Common myeloid progenitor, CD34-positive (primary cell): Measurements from ENCODE around the gene ATP8B2.
A peak's percentile ranks its signal among the peaks of the same experiment; 100 is the strongest.

Experiments
- CTCF ChIA-PET: fragments of 350-600 bp; sonication (Branson Sonifier 250); formaldehyde crosslinking; loops from one replicate; lab custom pipeline; 2021; ENCODE audit warnings: antibody characterized with exemption; lab: Charles Lee
- POLR2A ChIA-PET: fragments of 350-600 bp; sonication (Branson Sonifier 250); formaldehyde crosslinking; loops from one replicate; lab custom pipeline; 2021; ENCODE audit warnings: antibody characterized with exemption; lab: Charles Lee
- DNase-seq, 3 donors: peaks; one replicate each; pipeline versions ENCODE4 v3.0.0 to v3.0.0-alpha.2; 2013
- H3K27ac ChIP-seq, 2 experiments: 1 replicate in 1 of 2; 2 replicates in 1 of 2; pipeline ENCODE4 v1.7.0; 2013; ENCODE audit warnings: inconsistent platforms in 2 of 2, low read length in 2 of 2, mild to moderate bottlenecking in 2 of 2, low read depth in 1 of 2, moderate library complexity in 1 of 2; ENCODE audit not compliant: severe bottlenecking in 2 of 2, insufficient read depth in 1 of 2, poor library complexity in 1 of 2
- H3K27me3 ChIP-seq, 5 experiments: replicated peaks in 2 of 5; 1 replicate in 3 of 5; 2 replicates in 2 of 5; pipeline versions ENCODE4 v1.6.1 to v1.7.0; 2013; ENCODE audit warnings: low read length in 4 of 5, mild to moderate bottlenecking in 2 of 5, moderate library complexity in 2 of 5, inconsistent platforms in 1 of 5; ENCODE audit not compliant: insufficient read depth in 5 of 5, control insufficient read depth in 4 of 5
- H3K36me3 ChIP-seq, 4 experiments: 1 replicate in 2 of 4; 2 replicates in 2 of 4; pipeline versions ENCODE4 v1.6.1 to v1.7.0; 2013; ENCODE audit warnings: low read length in 3 of 4, control low read depth in 1 of 4, mild to moderate bottlenecking in 1 of 4; ENCODE audit not compliant: control insufficient read depth in 4 of 4, insufficient read depth in 4 of 4
- H3K4me1 ChIP-seq, 4 experiments: 1 replicate in 3 of 4; 2 replicates in 1 of 4; pipeline versions ENCODE4 v1.6.1 to v1.7.1; 2013; ENCODE audit warnings: low read length in 3 of 4, mild to moderate bottlenecking in 3 of 4, control low read depth in 1 of 4, inconsistent platforms in 1 of 4, moderate library complexity in 1 of 4; ENCODE audit not compliant: control insufficient read depth in 4 of 4, insufficient read depth in 4 of 4; ENCODE audit errors: control extremely low read depth in 1 of 4
- H3K4me3 ChIP-seq, 7 experiments: 1 replicate in 4 of 7; 2 replicates in 3 of 7; pipeline versions ENCODE4 v1.5.1 to v1.7.0; 2013; ENCODE audit warnings: mild to moderate bottlenecking in 7 of 7, low read length in 6 of 7, moderate library complexity in 6 of 7, inconsistent platforms in 2 of 7, low read depth in 2 of 7, control low read depth in 1 of 7; ENCODE audit not compliant: insufficient read depth in 4 of 7, control insufficient read depth in 1 of 7; ENCODE audit errors: extremely low read depth in 1 of 7
- H3K9me3 ChIP-seq, 5 experiments: 1 replicate in 4 of 5; 2 replicates in 1 of 5; pipeline versions ENCODE4 v1.6.1 to v1.7.1; 2013; ENCODE audit warnings: low read length in 4 of 5, mild to moderate bottlenecking in 2 of 5, inconsistent platforms in 1 of 5, low read depth in 1 of 5, moderate library complexity in 1 of 5; ENCODE audit not compliant: control insufficient read depth in 4 of 5, insufficient read depth in 2 of 5; ENCODE audit errors: control extremely low read depth in 1 of 5
- WGBS: methylation state at CpG from one replicate; pipeline ENCODE4 v1.1.5; 2013; ENCODE audit not compliant: insufficient coverage; 5-methylcytosine and 5-hydroxymethylcytosine counted together

The ATP8B2 gene

DNA sequence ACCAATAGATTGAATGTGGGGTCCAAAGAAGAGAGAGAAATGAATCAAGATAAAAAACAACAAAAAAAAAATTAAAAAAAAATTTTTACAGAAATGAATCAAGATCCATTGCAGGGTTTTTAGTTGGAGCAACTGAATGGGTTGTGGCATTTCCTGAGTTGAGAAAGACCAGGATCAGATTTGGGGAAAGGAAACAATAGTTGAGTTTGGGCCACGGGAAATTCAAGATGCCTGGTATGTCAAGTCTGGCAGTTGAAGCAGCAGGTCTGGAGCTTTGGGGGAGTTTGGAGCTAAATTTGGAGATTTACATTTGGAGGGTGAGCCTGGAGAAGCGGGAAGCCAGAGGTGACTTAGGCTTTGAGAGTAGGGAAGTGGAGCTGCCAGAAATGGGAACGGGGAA lies 22.6 kb downstream of the ATP8B2 start:
- Histone ChIP-seq H3K36me3 (peaks cover 8 to 67% (median 53%) of the 10 kb centered on the region in 4 experiments), H3K27ac (no peak overlapping the region), H3K4me3 (no peak overlapping the region), H3K9me3 (no peaks in the 10 kb centered on the region), H3K27me3 (no peaks in the 10 kb centered on the region), H3K4me1 (peaks cover 0 to 21% (median 17%) of the 10 kb centered on the region in 4 experiments)
- WGBS = 100% methylated on average over 2 of the region's 3 CpGs
- no peak for DNase-seq
- POLR2A ChIA-PET = no interaction called here
- CTCF ChIA-PET = interaction anchor here (1.1 to 21.5 kb wide), 5 partner anchors 18 to 132 kb away, joined by 3 to 429 read pairs (median 4); partner anchors contain the start of genes AQP10 and ATP8B2

DNA sequence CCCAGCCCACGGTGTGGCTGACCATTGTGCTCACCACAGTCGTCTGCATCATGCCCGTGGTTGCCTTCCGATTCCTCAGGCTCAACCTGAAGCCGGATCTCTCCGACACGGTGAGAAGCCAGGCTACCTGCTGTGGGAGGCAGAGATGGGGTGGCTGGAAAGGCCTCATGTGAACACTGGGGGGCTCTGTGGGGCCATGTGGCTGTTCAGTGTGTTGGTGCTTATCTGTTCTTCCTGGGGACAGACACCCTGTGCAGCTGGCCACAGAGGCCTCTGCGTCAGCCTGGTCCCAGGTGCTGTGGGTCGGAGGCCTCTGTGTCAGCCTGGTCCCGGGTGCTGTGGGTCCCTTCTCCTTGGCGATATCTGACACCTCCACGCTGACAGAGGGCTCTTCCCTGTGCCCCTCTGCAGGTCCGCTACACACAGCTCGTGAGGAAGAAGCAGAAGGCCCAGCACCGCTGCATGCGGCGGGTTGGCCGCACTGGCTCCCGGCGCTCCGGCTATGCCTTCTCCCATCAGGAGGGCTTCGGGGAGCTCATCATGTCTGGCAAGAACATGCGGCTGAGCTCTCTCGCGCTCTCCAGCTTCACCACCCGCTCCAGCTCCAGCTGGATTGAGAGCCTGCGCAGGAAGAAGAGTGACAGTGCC lies 23.2 kb downstream of the ATP8B2 start:
- DNase-seq = no peak
- H3K4me3 ChIP-seq = no peak overlapping the region
- no peak overlapping the region for H3K27ac ChIP-seq
- peaks cover 0 to 23% (median 21%) of the 10 kb centered on the region in 4 experiments for H3K4me1 ChIP-seq
- 98% methylated on average over 26 of the region's 27 CpGs for WGBS
- H3K36me3 ChIP-seq = peaks cover 8 to 61% (median 50%) of the 10 kb centered on the region in 4 experiments
- ChIA-PET CTCF (interaction anchor here (0.9 to 21.5 kb wide), 4 partner anchors 19 to 132 kb away, joined by 3 to 429 read pairs (median 6); partner anchors contain the start of genes AQP10 and ATP8B2), POLR2A (no interaction called here)
- H3K27me3 ChIP-seq = no peaks in the 10 kb centered on the region
- H3K9me3 ChIP-seq = no peaks in the 10 kb centered on the region

DNA sequence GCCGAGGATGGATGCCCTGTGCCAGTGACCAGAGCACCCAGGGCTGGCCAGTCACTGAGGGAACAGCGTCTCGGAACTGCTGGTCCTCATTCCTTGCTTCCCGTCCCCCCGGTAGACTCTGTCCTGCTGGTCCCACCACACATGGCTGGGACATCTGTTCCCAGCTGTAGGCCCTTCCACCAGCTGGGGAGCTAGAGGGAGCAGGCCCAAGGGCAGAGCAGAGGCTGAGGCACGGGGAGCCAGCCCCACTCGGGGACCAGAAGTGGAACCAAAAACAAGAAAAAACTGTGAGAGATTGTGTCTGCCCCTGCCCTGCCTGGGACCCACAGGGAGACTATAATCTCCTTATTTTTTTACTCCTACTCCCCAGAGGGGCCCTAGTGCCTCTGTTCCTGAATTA lies 23.8 kb downstream of the ATP8B2 start:
- ChIA-PET CTCF (interaction anchor here (0.9 to 21.5 kb wide), 4 partner anchors 20 to 131 kb away, joined by 3 to 429 read pairs (median 6); partner anchors contain the start of genes AQP10 and ATP8B2), POLR2A (no interaction called here)
- H3K36me3 ChIP-seq = peaks cover 5 to 56% (median 45%) of the 10 kb centered on the region in 4 experiments
- peaks cover 0 to 27% (median 26%) of the 10 kb centered on the region in 4 experiments for H3K4me1 ChIP-seq
- H3K9me3 ChIP-seq = no peaks in the 10 kb centered on the region
- DNase-seq = no peak
- WGBS = 91% methylated on average over 4 of the region's 7 CpGs
- H3K4me3 ChIP-seq = no peak overlapping the region
- no peak overlapping the region for H3K27ac ChIP-seq
- H3K27me3 ChIP-seq = no peaks in the 10 kb centered on the region

DNA sequence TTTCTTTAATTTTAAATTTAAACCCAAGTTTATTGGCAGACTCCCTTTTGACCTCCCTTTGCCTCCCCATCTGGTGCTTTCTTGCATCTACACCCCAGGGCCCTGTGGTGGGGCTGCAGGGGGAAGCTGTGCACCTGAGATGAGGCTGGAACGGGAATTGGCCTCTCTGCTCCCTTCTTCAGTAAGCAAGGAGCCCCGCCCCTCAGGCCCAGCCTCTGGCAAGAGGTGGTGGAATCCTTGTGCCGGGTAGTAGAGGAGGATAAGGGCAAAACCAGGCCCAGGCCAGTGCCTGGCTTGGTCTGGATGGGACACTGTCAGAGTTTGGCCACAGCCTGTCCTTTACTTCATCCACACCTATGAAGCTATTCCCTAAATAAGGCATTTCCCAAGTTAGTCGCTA lies 25.1 kb downstream of the ATP8B2 start:
- ChIA-PET CTCF (interaction anchor here (0.6 to 21.5 kb wide), 7 partner anchors 8 to 197 kb away, joined by 3 to 429 read pairs (median 4); partner anchors contain the start of genes AQP10 and ATP8B2), POLR2A (no interaction called here)
- Histone ChIP-seq H3K27ac (no peak overlapping the region), H3K4me3 (no peak overlapping the region), H3K4me1 (peaks cover 0 to 33% (median 27%) of the 10 kb centered on the region in 4 experiments), H3K9me3 (no peaks in the 10 kb centered on the region), H3K36me3 (peaks cover 4 to 43% (median 35%) of the 10 kb centered on the region in 4 experiments), H3K27me3 (no peaks in the 10 kb centered on the region)
- 100% methylated on average over 3 of the region's 4 CpGs for WGBS
- DNase-seq = no peak

DNA sequence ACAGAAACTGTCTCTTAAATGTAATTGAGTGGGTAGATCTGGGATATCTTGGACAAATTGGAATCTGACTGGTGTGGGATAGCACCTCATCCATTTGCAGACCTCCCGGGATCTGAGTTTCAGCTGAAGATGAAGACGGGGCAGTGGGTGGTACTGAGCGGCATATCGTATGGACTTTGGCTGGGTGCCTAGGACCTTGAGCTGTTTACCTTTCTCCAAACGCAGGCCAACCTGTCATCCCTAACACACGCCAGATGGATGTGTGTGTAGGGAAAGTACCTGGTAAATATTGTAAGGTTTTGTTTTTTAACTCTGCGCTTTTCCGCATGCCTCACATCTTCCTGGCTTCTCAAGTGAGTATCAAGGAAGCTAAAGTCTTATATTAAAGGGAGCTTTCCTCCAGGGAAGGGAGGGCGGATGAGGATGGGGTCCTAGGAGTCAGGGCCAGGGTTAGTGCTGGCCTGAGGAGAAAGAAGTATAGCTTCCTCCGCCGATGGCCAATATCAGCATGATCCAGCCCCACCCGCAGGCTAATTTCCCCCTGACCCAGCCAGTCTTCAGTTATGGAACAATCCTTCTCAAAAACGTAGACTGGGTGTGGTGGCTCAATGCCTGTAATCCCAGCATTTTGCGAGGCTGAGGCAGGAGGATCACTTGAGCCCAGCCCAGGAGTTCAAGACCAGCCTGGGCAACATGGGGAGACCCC lies 26.2 kb downstream of the ATP8B2 start:
- peaks cover 4 to 32% (median 24%) of the 10 kb centered on the region in 4 experiments for H3K36me3 ChIP-seq
- no peaks in the 10 kb centered on the region for H3K9me3 ChIP-seq
- no peak overlapping the region for H3K4me3 ChIP-seq
- ChIA-PET CTCF (interaction anchor here (0.7 to 21.5 kb wide), 10 partner anchors 8 to 196 kb away, joined by 3 to 429 read pairs (median 4); partner anchors contain the start of genes AQP10 and ATP8B2), POLR2A (interaction anchor here (0.6 kb wide), 1 partner anchor 12 kb away, joined by 4 read pairs; no protein-coding TSS in a partner anchor)
- no peaks in the 10 kb centered on the region for H3K27me3 ChIP-seq
- H3K4me1 ChIP-seq = peaks cover 0 to 33% (median 28%) of the 10 kb centered on the region in 4 experiments
- WGBS = 85% methylated on average over 9 of the region's 14 CpGs
- no peak for DNase-seq
- no peak overlapping the region for H3K27ac ChIP-seq

DNA sequence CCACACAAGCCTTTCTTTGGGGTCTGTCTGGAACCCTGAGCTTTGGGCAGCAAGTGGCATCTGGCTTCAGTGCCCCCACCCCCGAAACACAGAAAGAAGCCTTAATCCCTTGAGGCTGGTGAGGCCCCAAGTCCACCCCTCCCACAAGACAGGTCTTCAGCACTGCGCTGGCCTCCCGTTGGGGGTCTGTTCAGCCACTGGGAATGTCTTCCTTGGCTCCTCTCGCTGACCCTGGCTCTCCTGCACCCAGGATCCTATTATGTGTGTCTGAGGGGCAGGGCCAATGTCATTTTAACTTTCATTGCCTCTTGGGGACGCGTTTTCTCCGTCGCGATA lies 26.9 kb downstream of the ATP8B2 start:
- H3K27ac ChIP-seq = peak overlapping the region in 1 of 2 experiments; percentile 29
- POLR2A ChIA-PET = no interaction called here
- 11% methylated on average over 7 of the region's 9 CpGs for WGBS
- H3K4me1 ChIP-seq = peaks cover 0 to 32% (median 27%) of the 10 kb centered on the region in 4 experiments
- peaks cover 4 to 28% (median 21%) of the 10 kb centered on the region in 4 experiments for H3K36me3 ChIP-seq
- H3K4me3 ChIP-seq = peak overlapping the region; percentile 19 to 89 (median 70)
- H3K27me3 ChIP-seq = no peaks in the 10 kb centered on the region
- CTCF ChIA-PET = interaction anchor here (1.1 to 21.5 kb wide), 12 partner anchors 9 to 129 kb away, joined by 3 to 429 read pairs (median 4); partner anchors contain the start of genes AQP10 and ATP8B2
- H3K9me3 ChIP-seq = no peaks in the 10 kb centered on the region
- no peak for DNase-seq
